NCI-H1694 treated with DMSO at 0.1 percent for 48 hours (cell line): ENCODE data around the gene FOSB.
"Not testable (repeated sequence)": the region's sequence is repeated elsewhere in the genome, so short reads cannot be mapped to it uniquely, and the experiment has no call there.

ENCODE experiments used
- DNase-seq: peaks from one replicate; lab custom pipeline; 2025; lab: John Stamatoyannopoulos, UW

FOSB gene

GRCh38 chr19:45467456-45468158, at the start of gene FOSB:
FOSB (plus strand) TSS chr19:45467996; CDS start chr19:45468587, 591 bp downstream.
- peak; percentile 91 for DNase-seq

GRCh38 chr19:45418802-45419201, 49.0 kb upstream of the FOSB start:
- DNase-seq, result no peak

GRCh38 chr19:45419396-45419795, 48.4 kb upstream of the FOSB start:
- DNase-seq, result no peak

GRCh38 chr19:45419895-45420294, 47.9 kb upstream of the FOSB start:
- DNase-seq, result no peak

GRCh38 chr19:45420356-45420755, 47.4 kb upstream of the FOSB start:
- no peak for DNase-seq

- no peak for DNase-seq
These were observed 46.9 kb upstream of the FOSB start for GRCh38 chr19:45420871-45421270.

- DNase-seq, result no peak
These were observed 45.8 kb upstream of the FOSB start for GRCh38 chr19:45421947-45422498.

- no peak for DNase-seq
These were observed 44.7 kb upstream of the FOSB start for GRCh38 chr19:45423033-45423588.

- DNase-seq, result peak; percentile 94
These were observed 44.1 kb upstream of the FOSB start, which contains the start of gene ERCC1 for GRCh38 chr19:45423589-45424190. ERCC1 (minus strand) TSS chr19:45423917; CDS start chr19:45423374, 543 bp downstream.

- peak; percentile 42 for DNase-seq
These were observed 43.4 kb upstream of the FOSB start for GRCh38 chr19:45424191-45425058.

- no peak for DNase-seq
These were observed 39.2 kb upstream of the FOSB start for GRCh38 chr19:45428384-45429231.

- DNase-seq, result not testable (repeated sequence)
These were observed 37.9 kb upstream of the FOSB start for GRCh38 chr19:45429896-45430295.

- not testable (repeated sequence) for DNase-seq
These were observed 36.8 kb upstream of the FOSB start for GRCh38 chr19:45431008-45431407.

- not testable (repeated sequence) for DNase-seq
These were observed 35.3 kb upstream of the FOSB start for GRCh38 chr19:45432543-45432942.

GRCh38 chr19:45437328-45437727, 30.5 kb upstream of the FOSB start:
- no peak for DNase-seq

GRCh38 chr19:45439190-45439568, 28.6 kb upstream of the FOSB start:
- no peak for DNase-seq

- peak; percentile 77 for DNase-seq
These were observed 28.1 kb upstream of the FOSB start for GRCh38 chr19:45439569-45440258.

GRCh38 chr19:45440259-45440638, 27.5 kb upstream of the FOSB start:
- DNase-seq, result no peak

- DNase-seq, result no peak
These were observed 26.7 kb upstream of the FOSB start for GRCh38 chr19:45440873-45441654.

GRCh38 chr19:45442408-45442777, 25.4 kb upstream of the FOSB start:
- DNase-seq, result no peak
